ENCODE data around the gene VEGFB. TPM values are rescaled to one million over a fixed set of nuclear protein-coding genes. Genes with fewer than 3 reads are reported as not detected.
"Not testable (repeated sequence)": the region's sequence is repeated elsewhere in the genome, so short reads cannot be mapped to it uniquely, and the experiment has no call there.

VEGFB gene
- total RNA-seq, 1 experiment from 2014 or later: 101 TPM

DNA sequence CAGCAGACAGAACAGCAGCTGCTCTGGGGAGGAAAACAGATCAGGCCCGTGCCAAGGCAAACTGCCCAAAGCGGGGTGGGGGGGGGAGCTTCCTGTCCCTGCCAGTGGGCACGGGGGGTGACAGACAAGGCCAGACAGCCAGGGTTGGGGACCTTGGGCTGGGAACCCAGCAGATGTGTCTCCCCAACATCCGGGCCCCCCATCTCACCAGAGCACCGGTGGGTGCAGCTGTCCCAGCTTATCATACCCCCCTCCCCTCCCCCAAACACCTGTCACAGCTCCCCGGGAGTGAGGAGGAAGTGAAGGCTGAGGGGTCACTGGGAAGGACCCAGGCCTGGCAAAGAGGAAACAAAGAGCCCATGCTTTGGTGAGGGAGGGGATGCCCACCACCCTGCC lies 11.0 kb downstream of the VEGFB start:
- no TSS peak for BruUV-seq (replicated peaks)
- TF ChIP-seq TCF7L2 (IDR thresholded peaks at IDR 0.05; ENCODE audit: low read depth, low read length) (no peak), POLR2AphosphoS5 (IDR thresholded peaks at IDR 0.05; ENCODE audit: low read depth, low read length) (no peak; the same call in none of the 2 replicates), SIN3A (IDR thresholded peaks at IDR 0.05; ENCODE audit: borderline replicate concordance, insufficient read depth, low read depth, low read length) (no peak)
- TF ChIP-seq, protein P1, sequence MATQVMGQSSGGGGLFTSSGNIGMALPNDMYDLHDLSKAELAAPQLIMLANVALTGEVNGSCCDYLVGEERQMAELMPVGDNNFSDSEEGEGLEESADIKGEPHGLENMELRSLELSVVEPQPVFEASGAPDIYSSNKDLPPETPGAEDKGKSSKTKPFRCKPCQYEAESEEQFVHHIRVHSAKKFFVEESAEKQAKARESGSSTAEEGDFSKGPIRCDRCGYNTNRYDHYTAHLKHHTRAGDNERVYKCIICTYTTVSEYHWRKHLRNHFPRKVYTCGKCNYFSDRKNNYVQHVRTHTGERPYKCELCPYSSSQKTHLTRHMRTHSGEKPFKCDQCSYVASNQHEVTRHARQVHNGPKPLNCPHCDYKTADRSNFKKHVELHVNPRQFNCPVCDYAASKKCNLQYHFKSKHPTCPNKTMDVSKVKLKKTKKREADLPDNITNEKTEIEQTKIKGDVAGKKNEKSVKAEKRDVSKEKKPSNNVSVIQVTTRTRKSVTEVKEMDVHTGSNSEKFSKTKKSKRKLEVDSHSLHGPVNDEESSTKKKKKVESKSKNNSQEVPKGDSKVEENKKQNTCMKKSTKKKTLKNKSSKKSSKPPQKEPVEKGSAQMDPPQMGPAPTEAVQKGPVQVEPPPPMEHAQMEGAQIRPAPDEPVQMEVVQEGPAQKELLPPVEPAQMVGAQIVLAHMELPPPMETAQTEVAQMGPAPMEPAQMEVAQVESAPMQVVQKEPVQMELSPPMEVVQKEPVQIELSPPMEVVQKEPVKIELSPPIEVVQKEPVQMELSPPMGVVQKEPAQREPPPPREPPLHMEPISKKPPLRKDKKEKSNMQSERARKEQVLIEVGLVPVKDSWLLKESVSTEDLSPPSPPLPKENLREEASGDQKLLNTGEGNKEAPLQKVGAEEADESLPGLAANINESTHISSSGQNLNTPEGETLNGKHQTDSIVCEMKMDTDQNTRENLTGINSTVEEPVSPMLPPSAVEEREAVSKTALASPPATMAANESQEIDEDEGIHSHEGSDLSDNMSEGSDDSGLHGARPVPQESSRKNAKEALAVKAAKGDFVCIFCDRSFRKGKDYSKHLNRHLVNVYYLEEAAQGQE (IDR thresholded peaks at IDR 0.05; ENCODE audit: insufficient read depth in 1 of 2, low read depth in 2 of 2, low read length in 1 of 2): no peak
- TF ChIP-seq, protein P2, sequence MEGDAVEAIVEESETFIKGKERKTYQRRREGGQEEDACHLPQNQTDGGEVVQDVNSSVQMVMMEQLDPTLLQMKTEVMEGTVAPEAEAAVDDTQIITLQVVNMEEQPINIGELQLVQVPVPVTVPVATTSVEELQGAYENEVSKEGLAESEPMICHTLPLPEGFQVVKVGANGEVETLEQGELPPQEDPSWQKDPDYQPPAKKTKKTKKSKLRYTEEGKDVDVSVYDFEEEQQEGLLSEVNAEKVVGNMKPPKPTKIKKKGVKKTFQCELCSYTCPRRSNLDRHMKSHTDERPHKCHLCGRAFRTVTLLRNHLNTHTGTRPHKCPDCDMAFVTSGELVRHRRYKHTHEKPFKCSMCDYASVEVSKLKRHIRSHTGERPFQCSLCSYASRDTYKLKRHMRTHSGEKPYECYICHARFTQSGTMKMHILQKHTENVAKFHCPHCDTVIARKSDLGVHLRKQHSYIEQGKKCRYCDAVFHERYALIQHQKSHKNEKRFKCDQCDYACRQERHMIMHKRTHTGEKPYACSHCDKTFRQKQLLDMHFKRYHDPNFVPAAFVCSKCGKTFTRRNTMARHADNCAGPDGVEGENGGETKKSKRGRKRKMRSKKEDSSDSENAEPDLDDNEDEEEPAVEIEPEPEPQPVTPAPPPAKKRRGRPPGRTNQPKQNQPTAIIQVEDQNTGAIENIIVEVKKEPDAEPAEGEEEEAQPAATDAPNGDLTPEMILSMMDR (IDR thresholded peaks at IDR 0.05): no peak
- ATAC-seq (no peak), DNase-seq (ENCODE audit: low read depth, low spot score) (no peak)
- Histone ChIP-seq H3K4me3 (ENCODE audit: low read depth in 2 of 2, low read length in 2 of 2) (peak overlapping the region; percentile 85 to 95), H3K9me3 (ENCODE audit: control insufficient read depth, insufficient read depth, low read depth, low read length) (no peaks in the 10 kb centered on the region), H3K27me3 (ENCODE audit: control insufficient read depth, insufficient read depth, low read length) (no peaks in the 10 kb centered on the region), H3K36me3 (ENCODE audit: control insufficient read depth, insufficient read depth, low read length) (peaks cover 3% of the 10 kb centered on the region; the same call in 1 of the 2 replicates), H3K4me1 (ENCODE audit: control insufficient read depth, insufficient read depth, low read length) (peaks cover 51% of the 10 kb centered on the region), H3K27ac (ENCODE audit: low read length) (peak overlapping the region; percentile 95)
- intact Hi-C loops (cut with micrococcal nuclease; ENCODE audit: unreplicated experiment): loop anchor here (10.0 kb wide), 1 partner anchor 59 kb away; the partner anchor contains the start of genes CATSPERZ and ESRRA
- in situ Hi-C loops (cut with HindIII; ENCODE audit: low pct_unique_long_range_greater_than_20kb, low sequenced_read_pairs): no loop called here
- ChIA-PET POLR2A (interaction anchor here (0.6 kb wide), 1 partner anchor 61 kb away, joined by 3 read pairs; no protein-coding TSS in a partner anchor), CTCF (interaction anchor here (1.2 kb wide), 1 partner anchor 72 kb away, joined by 3 read pairs; the partner anchor contains the start of genes PRDX5 and TRMT112)

DNA sequence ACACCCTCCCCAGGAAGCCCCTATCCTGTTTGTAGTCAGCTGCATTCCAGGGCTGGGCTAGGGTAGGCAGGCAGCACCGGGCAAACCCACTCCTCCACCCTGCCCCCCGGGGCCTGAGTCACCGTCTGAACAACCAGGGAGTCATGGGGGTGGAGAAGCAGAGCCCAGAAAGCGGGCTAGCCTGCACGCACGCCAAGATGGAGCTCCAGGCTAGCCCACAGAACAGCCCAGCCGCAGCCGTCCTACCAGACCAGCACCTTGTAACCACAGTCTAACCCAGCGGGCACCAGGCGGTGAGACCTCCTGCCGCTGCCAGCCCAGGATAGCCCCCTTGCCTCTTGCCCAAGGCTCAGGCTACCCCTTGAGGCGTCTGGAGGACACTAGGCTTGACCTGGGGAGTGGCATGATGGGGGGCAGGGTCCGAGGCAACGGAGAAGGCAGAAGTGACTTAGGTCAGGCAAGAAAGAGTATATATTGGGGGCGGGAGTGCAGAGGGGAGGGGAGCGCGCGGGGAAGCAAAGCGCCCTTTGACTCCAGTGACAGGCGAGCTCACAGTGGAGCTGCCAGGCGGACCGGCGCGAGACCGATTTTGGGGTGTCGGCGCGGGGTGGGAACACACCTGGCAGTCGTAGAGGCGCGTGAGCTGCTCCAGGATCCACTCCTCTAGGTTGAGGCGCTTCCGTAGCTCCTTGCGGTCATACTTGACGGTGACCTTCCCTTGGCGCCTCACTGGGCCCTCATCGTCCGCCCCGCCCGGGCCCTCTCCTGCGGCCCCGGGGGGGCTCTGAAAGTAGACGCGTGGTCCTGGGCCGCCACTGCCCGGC lies 11.6 kb downstream of the VEGFB start:
- POLR2A ChIA-PET: interaction anchor here (0.5 to 0.6 kb wide), 2 partner anchors 28 to 56 kb away, joined by 3 to 5 read pairs; no protein-coding TSS in a partner anchor
- ATAC-seq: peak; percentile 7; the same call in 1 of the 2 replicates
- peak overlapping the region; percentile 85 to 95 for H3K4me3 ChIP-seq (ENCODE audit: low read depth in 2 of 2, low read length in 2 of 2)
- H3K27me3 ChIP-seq (ENCODE audit: control insufficient read depth, insufficient read depth, low read length): no peaks in the 10 kb centered on the region
- TF ChIP-seq POLR2AphosphoS5 (IDR thresholded peaks at IDR 0.05; ENCODE audit: low read depth, low read length) (no peak; the same call in 1 of the 2 replicates), TCF7L2 (IDR thresholded peaks at IDR 0.05; ENCODE audit: low read depth, low read length) (no peak), SIN3A (IDR thresholded peaks at IDR 0.05; ENCODE audit: borderline replicate concordance, insufficient read depth, low read depth, low read length) (no peak; the same call in 1 of the 2 replicates)
- TF ChIP-seq, protein P1 (IDR thresholded peaks at IDR 0.05; ENCODE audit: insufficient read depth in 1 of 2, low read depth in 2 of 2, low read length in 1 of 2): no peak
- TF ChIP-seq, protein P2 (IDR thresholded peaks at IDR 0.05): no peak
- in situ Hi-C loops (cut with HindIII; ENCODE audit: low pct_unique_long_range_greater_than_20kb, low sequenced_read_pairs): no loop called here
- H3K36me3 ChIP-seq (ENCODE audit: control insufficient read depth, insufficient read depth, low read length): peaks cover 3% of the 10 kb centered on the region; the same call in 1 of the 2 replicates
- CTCF ChIA-PET: interaction anchor here (1.2 kb wide), 1 partner anchor 71 kb away, joined by 3 read pairs; the partner anchor contains the start of genes PRDX5 and TRMT112
- intact Hi-C loops (cut with micrococcal nuclease; ENCODE audit: unreplicated experiment): loop anchor here (10.0 kb wide), 1 partner anchor 59 kb away; the partner anchor contains the start of genes CATSPERZ and ESRRA
- H3K27ac ChIP-seq (ENCODE audit: low read length): peak overlapping the region; percentile 95
- peaks cover 54% of the 10 kb centered on the region for H3K4me1 ChIP-seq (ENCODE audit: control insufficient read depth, insufficient read depth, low read length)
- TSS peak; percentile 89 for BruUV-seq (replicated peaks)
- H3K9me3 ChIP-seq (ENCODE audit: control insufficient read depth, insufficient read depth, low read depth, low read length): no peaks in the 10 kb centered on the region
- peak; percentile 71 for DNase-seq (ENCODE audit: low read depth, low spot score)

DNA sequence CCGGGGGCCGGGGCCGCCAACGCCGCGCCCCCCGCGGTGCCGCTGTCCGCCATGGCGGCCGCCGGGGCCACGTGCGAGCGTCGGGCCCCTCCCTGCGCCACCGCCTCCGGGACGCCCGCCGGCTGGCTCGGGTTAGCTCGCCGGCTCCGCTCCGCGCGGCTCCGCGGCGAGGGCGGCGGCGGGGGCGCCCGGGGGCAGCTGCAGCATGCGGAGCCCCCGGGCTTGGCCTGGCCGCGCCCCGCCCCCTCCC lies 12.2 kb downstream of the VEGFB start:
- BruUV-seq (replicated peaks); H3K27me3 ChIP-seq (ENCODE audit: control insufficient read depth, insufficient read depth, low read length); in situ Hi-C loops (cut with HindIII; ENCODE audit: low pct_unique_long_range_greater_than_20kb, low sequenced_read_pairs); DNase-seq (ENCODE audit: low read depth, low spot score); CTCF ChIA-PET; H3K27ac ChIP-seq (ENCODE audit: low read length); H3K36me3 ChIP-seq (ENCODE audit: control insufficient read depth, insufficient read depth, low read length); H3K9me3 ChIP-seq (ENCODE audit: control insufficient read depth, insufficient read depth, low read depth, low read length): not testable (repeated sequence)
- POLR2A ChIA-PET: interaction anchor here (0.5 kb wide), 1 partner anchor 56 kb away, joined by 3 read pairs; no protein-coding TSS in a partner anchor
- Histone ChIP-seq H3K4me3 (ENCODE audit: low read depth in 2 of 2, low read length in 2 of 2) (peak overlapping the region; percentile 85 to 95), H3K4me1 (ENCODE audit: control insufficient read depth, insufficient read depth, low read length) (peaks cover 54% of the 10 kb centered on the region)
- intact Hi-C loops (cut with micrococcal nuclease; ENCODE audit: unreplicated experiment): loop anchor here (10.0 kb wide), 1 partner anchor 58 kb away; the partner anchor contains the start of genes CATSPERZ and ESRRA
- ATAC-seq: peak; percentile 2

Measured in Panc1 (cell line).